H1 (cell line): ENCODE data around the gene B3GAT2. TPM values are rescaled to one million over a fixed set of nuclear protein-coding genes. Genes with fewer than 3 reads are reported as not detected.

ENCODE experiments used
- CTCF ChIA-PET: fragments of 300-600 bp; sonication (Branson Sonifier 250); formaldehyde crosslinking; loops from one replicate; lab custom pipeline; 2021; ENCODE audit not compliant: partially characterized antibody; lab: Charles Lee
- POLR2A ChIA-PET: fragments of 300-600 bp; sonication (Branson Sonifier 250); formaldehyde crosslinking; loops from one replicate; lab custom pipeline; 2021; ENCODE audit warnings: inconsistent platforms; ENCODE audit not compliant: partially characterized antibody; lab: Charles Lee
- DNase-seq, 2 experiments: peaks; one replicate each; pipeline versions ENCODE4 v3.0.0 to v3.0.0-alpha.2; 2010 to 2022; ENCODE audit warnings: low spot score in 2 of 2, low read depth in 1 of 2, mixed read lengths in 1 of 2
- FAIRE-seq: peaks from 2 replicates; lab custom pipeline; 2011; peaks lifted over from hg19 to GRCh38; lab: Jason Lieb, UNC
- H2AFZ ChIP-seq: 2 replicates; pipeline ENCODE4 v1.8.1; 2012; ENCODE audit warnings: low read length, inconsistent platforms
- H2AK5ac ChIP-seq: 2 replicates; pipeline ENCODE4 v1.6.1; 2013; ENCODE audit warnings: low read depth, low read length
- H2BK120ac ChIP-seq: replicated peaks from 2 replicates; pipeline ENCODE3; 2013; ENCODE audit warnings: low read depth, low read length, inconsistent platforms
- H2BK12ac ChIP-seq: 2 replicates; pipeline ENCODE4 v1.6.1; 2013; ENCODE audit warnings: low read depth, low read length
- H2BK15ac ChIP-seq: 2 replicates; pipeline ENCODE4 v1.6.1; 2013; ENCODE audit warnings: low read length
- H2BK20ac ChIP-seq: 2 replicates; pipeline ENCODE4 v1.6.1; 2013; ENCODE audit warnings: low read length
- H2BK5ac ChIP-seq: 2 replicates; pipeline ENCODE4 v1.6.1; 2013; ENCODE audit warnings: low read depth, low read length
- H3K14ac ChIP-seq: 2 replicates; pipeline ENCODE4 v1.6.1; 2013; ENCODE audit warnings: inconsistent platforms; ENCODE audit not compliant: insufficient read length
- H3K18ac ChIP-seq: 2 replicates; pipeline ENCODE4 v1.6.1; 2013; ENCODE audit warnings: low read length; ENCODE audit errors: extremely low read depth
- H3K23ac ChIP-seq: 2 replicates; pipeline ENCODE4 v1.6.1; 2013; ENCODE audit warnings: inconsistent platforms; ENCODE audit not compliant: insufficient read length
- H3K23me2 ChIP-seq: 2 replicates; pipeline ENCODE4 v1.6.1; 2013; ENCODE audit warnings: low read depth, low read length
- H3K27ac ChIP-seq: 2 replicates; pipeline ENCODE4 v1.6.1; 2011; ENCODE audit warnings: low read depth, low read length, inconsistent platforms
- H3K27me3 ChIP-seq, 4 experiments: replicated peaks in 1 of 4; 1 replicate in 1 of 4; 2 replicates in 3 of 4; pipeline versions ENCODE4 v1.6.1 to v1.8.1; 2011 to 2013; ENCODE audit warnings: low read length in 3 of 4, mild to moderate bottlenecking in 3 of 4, inconsistent platforms in 2 of 4, mixed read lengths in 2 of 4, moderate library complexity in 1 of 4; ENCODE audit not compliant: control insufficient read depth in 3 of 4, insufficient read depth in 3 of 4; ENCODE audit errors: extremely low read depth in 1 of 4
- H3K36me3 ChIP-seq, 4 experiments: 2 replicates each; pipeline versions ENCODE4 v1.6.1 to v1.8.1; 2011 to 2013; ENCODE audit warnings: mild to moderate bottlenecking in 4 of 4, low read length in 3 of 4, moderate library complexity in 2 of 4, control low read depth in 1 of 4, inconsistent platforms in 1 of 4; ENCODE audit not compliant: insufficient read depth in 4 of 4, control insufficient read depth in 2 of 4
- H3K4ac ChIP-seq: replicated peaks from 2 replicates; pipeline ENCODE3; 2013; ENCODE audit warnings: low read length, low read depth, mixed read lengths, inconsistent platforms; ENCODE audit not compliant: insufficient read length
- H3K4me1 ChIP-seq, 4 experiments: replicated peaks in 1 of 4; 1 replicate in 1 of 4; 2 replicates in 3 of 4; pipeline versions ENCODE4 v1.6.1 to v1.8.1; 2011 to 2013; ENCODE audit warnings: low read length in 3 of 4, inconsistent platforms in 2 of 4, mixed read lengths in 1 of 4; ENCODE audit not compliant: insufficient read depth in 4 of 4, control insufficient read depth in 3 of 4
- H3K4me2 ChIP-seq, 2 experiments: 2 replicates each; pipeline versions ENCODE4 v1.6.1 to v1.8.1; 2011 to 2013; ENCODE audit warnings: low read depth in 2 of 2, low read length in 2 of 2, control low read depth in 1 of 2, inconsistent platforms in 1 of 2, mild to moderate bottlenecking in 1 of 2; ENCODE audit not compliant: insufficient read depth in 1 of 2
- H3K4me3 ChIP-seq, 4 experiments: fragments of 200-600, 300-600 bp in 1 of 4; sonication (generic), shearing (Covaris generic), sonication (Bioruptor Twin) in 1 of 4; 2 replicates each; pipeline versions ENCODE4 v1.5.1 to v1.8.1; 2011 to 2016; ENCODE audit warnings: low read length in 4 of 4, low read depth in 3 of 4, control low read depth in 2 of 4, inconsistent platforms in 2 of 4, mild to moderate bottlenecking in 2 of 4, mixed read lengths in 1 of 4, moderate library complexity in 1 of 4; ENCODE audit not compliant: insufficient read depth in 2 of 4; ENCODE audit errors: extremely low read depth in 1 of 4
- H3K56ac ChIP-seq: replicated peaks from 2 replicates; pipeline ENCODE3; 2013; ENCODE audit warnings: low read depth, mild to moderate bottlenecking, mixed read lengths, low read length, inconsistent platforms; ENCODE audit not compliant: insufficient read length
- H3K79me1 ChIP-seq: 2 replicates; pipeline ENCODE4 v1.6.1; 2013; ENCODE audit warnings: low read depth, low read length, control low read depth
- H3K79me2 ChIP-seq, 2 experiments: 2 replicates each; pipeline versions ENCODE4 v1.6.1 to v1.8.1; 2012 to 2013; ENCODE audit warnings: low read length in 2 of 2, mild to moderate bottlenecking in 2 of 2, inconsistent platforms in 1 of 2; ENCODE audit not compliant: insufficient read depth in 2 of 2, control insufficient read depth in 1 of 2
- H3K9ac ChIP-seq, 4 experiments: replicated peaks in 1 of 4; 1 replicate in 1 of 4; 2 replicates in 3 of 4; pipeline versions ENCODE4 v1.6.1 to v1.8.1; 2011 to 2013; ENCODE audit warnings: low read depth in 3 of 4, low read length in 3 of 4, control low read depth in 2 of 4, mild to moderate bottlenecking in 2 of 4, moderate library complexity in 2 of 4, inconsistent platforms in 1 of 4; ENCODE audit errors: extremely low read depth in 1 of 4
- H3K9me3 ChIP-seq, 2 experiments: 2 replicates each; pipeline versions ENCODE4 v1.6.1 to v1.8.1; 2012 to 2013; ENCODE audit warnings: mild to moderate bottlenecking in 2 of 2, moderate library complexity in 2 of 2, control low read depth in 1 of 2, inconsistent platforms in 1 of 2, low read depth in 1 of 2, low read length in 1 of 2, mixed read lengths in 1 of 2; ENCODE audit not compliant: insufficient read depth in 2 of 2
- H4K20me1 ChIP-seq, 2 experiments: replicated peaks in 1 of 2; 2 replicates each; pipeline versions ENCODE3 to v1.8.1; 2011 to 2013; ENCODE audit warnings: inconsistent platforms in 2 of 2, low read length in 2 of 2, mild to moderate bottlenecking in 1 of 2; ENCODE audit not compliant: insufficient read depth in 2 of 2, control insufficient read depth in 1 of 2
- H4K5ac ChIP-seq: 2 replicates; pipeline ENCODE4 v1.6.1; 2013; ENCODE audit warnings: low read length, low read depth, mixed read lengths, inconsistent platforms; ENCODE audit not compliant: insufficient read length
- H4K8ac ChIP-seq: 2 replicates; pipeline ENCODE4 v1.8.0; 2013; ENCODE audit warnings: mild to moderate bottlenecking, moderate library complexity, low read length, inconsistent platforms; ENCODE audit not compliant: insufficient read depth; ENCODE audit errors: extremely low read depth
- H4K91ac ChIP-seq: replicated peaks from 2 replicates; pipeline ENCODE3; 2013; ENCODE audit warnings: low read length, mixed read lengths, inconsistent platforms; ENCODE audit not compliant: insufficient read length
- BACH1 ChIP-seq: IDR thresholded peaks from 2 replicates; pipeline ENCODE4 v1.6.1; 2012; ENCODE audit warnings: low read length, improper control_type of control experiment
- BRCA1 ChIP-seq: IDR thresholded peaks from 2 replicates; pipeline ENCODE4 v1.6.1; 2012; ENCODE audit warnings: low read depth, low read length, improper control_type of control experiment
- CBX5 ChIP-seq: fragments of 300-800, 300-1000 bp; sonication (generic); IDR thresholded peaks from 2 replicates; pipeline ENCODE4 v1.7.1; 2016; ENCODE audit warnings: antibody characterized with exemption, low read length, low read depth
- EZH2 ChIP-seq: fragments of 200-600 bp; sonication (generic); IDR thresholded peaks from 2 replicates; pipeline ENCODE4 v1.7.1; 2012; ENCODE audit warnings: low read depth, mild to moderate bottlenecking, moderate library complexity, low read length, inconsistent platforms; ENCODE audit not compliant: severe bottlenecking
- HDAC6 ChIP-seq: IDR thresholded peaks from one replicate; pipeline ENCODE4 v1.7.1; 2012; ENCODE audit warnings: low read depth, mild to moderate bottlenecking, inconsistent platforms, low read length, moderate library complexity
- JUN ChIP-seq: IDR thresholded peaks from 2 replicates; pipeline ENCODE4 v1.6.1; 2011; ENCODE audit warnings: low read depth, mild to moderate bottlenecking, improper control_type of control experiment, low read length
- NANOG ChIP-seq: IDR thresholded peaks from 2 replicates; pipeline ENCODE4 v1.6.1; 2011; ENCODE audit warnings: low read length, low read depth, mild to moderate bottlenecking, inconsistent platforms; ENCODE audit not compliant: insufficient read depth, poor library complexity, severe bottlenecking
- NRF1 ChIP-seq: IDR thresholded peaks from 2 replicates; pipeline ENCODE4 v1.6.1; 2011; ENCODE audit warnings: mild to moderate bottlenecking, low read depth, low read length, improper control_type of control experiment
- RAD21 ChIP-seq, 2 experiments: IDR thresholded peaks in 1 of 2; conservative IDR thresholded peaks in 1 of 2; 2 replicates each; pipeline ENCODE4 v1.6.1; 2011; ENCODE audit warnings: low read depth in 2 of 2, low read length in 2 of 2, improper control_type of control experiment in 1 of 2, inconsistent platforms in 1 of 2, mild to moderate bottlenecking in 1 of 2, moderate library complexity in 1 of 2
- TAF7 ChIP-seq: optimal IDR thresholded peaks from 2 replicates; pipeline ENCODE3; 2011; ENCODE audit warnings: low read depth, mild to moderate bottlenecking, inconsistent platforms, low read length, moderate library complexity, borderline replicate concordance
- YY1 ChIP-seq: IDR thresholded peaks from 2 replicates; pipeline ENCODE4 v1.6.1; 2011; ENCODE audit warnings: low read depth, mild to moderate bottlenecking, low read length
- WGBS, 2 experiments: shearing (Covaris generic) in 1 of 2; methylation state at CpG; one replicate each; pipeline versions ENCODE4 v1.1.6 to v1.1.7; 2013 to 2015; ENCODE audit warnings: low lambda C conversion rate in 2 of 2, mixed read lengths in 2 of 2, inconsistent platforms in 1 of 2, low coverage in 1 of 2, missing lambda C conversion rate in 1 of 2; ENCODE audit not compliant: insufficient replicate concordance in 2 of 2, insufficient coverage in 1 of 2, insufficient read length in 1 of 2; ENCODE audit errors: extremely low coverage in 1 of 2, missing lambda C conversion rate in 1 of 2; 5-methylcytosine and 5-hydroxymethylcytosine counted together
- polyA plus RNA-seq, 7 experiments: library from polyadenylated mRNA; depleted of rRNA in 3 of 7; stranded (reverse) in 5 of 7; unstranded in 2 of 7; fragments of >200 nt in 5 of 7; fragments of 200-250 nt in 2 of 7; gene quantifications; 1 replicate in 5 of 7; 2 replicates in 1 of 7; 4 replicates in 1 of 7; pipeline versions ENCODE4 v1.2.1 to v1.2.3, GENCODE V29; 2011 to 2013; ENCODE audit warnings: missing spikeins in 2 of 7, mixed read lengths in 2 of 7
- total RNA-seq: library from RNA; stranded (reverse); fragmentation: NEBNext Ultra II Directional; extraction: Animal tissue kit (Norgen Biotek cat#: 25700); gene quantifications from 2 replicates; pipeline ENCODE4 v1.2.1, GENCODE V29; 2021
- TF ChIP-seq, protein P1 (sequence below): IDR thresholded peaks from 2 replicates; pipeline ENCODE4 v1.6.1; 2012; ENCODE audit warnings: inconsistent platforms

The B3GAT2 gene
- total and polyA plus RNA-seq, 2 of the 8 experiments (the other 6 are each of a cell fraction or from before 2014, with no cell fraction given): 0.83 to 1.9 TPM

DNA sequence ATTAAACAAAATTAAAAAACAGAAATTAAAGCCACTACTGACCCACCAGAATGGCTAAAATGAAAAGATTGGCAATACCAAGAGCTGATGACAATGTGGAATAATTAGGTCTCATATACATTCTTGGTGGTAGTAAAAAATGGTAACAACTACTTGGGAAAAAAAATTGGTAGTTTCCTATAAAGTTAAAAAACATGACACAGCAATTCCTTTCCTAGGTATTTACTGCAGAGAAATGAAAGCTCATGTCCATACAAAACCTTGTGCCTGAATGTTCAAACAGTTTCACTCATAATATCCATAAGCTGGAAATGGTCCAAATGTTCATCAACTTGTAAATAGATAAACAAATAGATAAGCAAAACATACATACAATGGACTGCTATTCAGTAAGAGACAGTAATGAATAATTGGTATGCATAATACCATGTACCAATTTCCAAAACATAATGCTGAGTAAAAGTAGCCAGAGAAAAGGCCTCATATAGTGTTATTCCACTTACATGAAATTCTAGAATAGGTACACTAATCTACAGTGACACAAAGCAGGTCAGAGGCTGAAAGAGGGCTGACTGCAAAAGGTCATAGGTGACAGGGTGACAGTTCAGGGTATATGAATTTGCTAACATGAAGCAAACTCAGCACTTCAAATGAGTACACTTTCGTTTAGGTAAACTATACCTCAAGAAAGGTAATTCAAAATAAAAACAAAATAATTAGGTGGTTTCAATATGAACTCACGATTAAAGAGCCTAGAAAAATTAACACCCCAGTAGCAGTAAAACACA lies 53.0 kb downstream of the B3GAT2 start:
- DNase-seq (no peak), FAIRE-seq (no peak)
- Histone ChIP-seq H3K4me3 (no peak overlapping the region), H3K9ac (no peak overlapping the region), H3K79me2 (no peaks in the 10 kb centered on the region), H3K4me2 (no peak overlapping the region), H2BK12ac (no peak overlapping the region), H3K23ac (no peak overlapping the region), H2BK15ac (no peak overlapping the region), H3K9me3 (no peaks in the 10 kb centered on the region), H3K36me3 (no peaks in the 10 kb centered on the region), H2BK120ac (no peak overlapping the region), H2BK20ac (no peak overlapping the region), H3K56ac (no peak overlapping the region), H3K4ac (no peak overlapping the region), H3K4me1 (peaks cover 0 to 3% (median 0%) of the 10 kb centered on the region in 4 experiments; a peak in 1 of 7 replicates), H4K5ac (no peak overlapping the region), H4K91ac (no peak overlapping the region), H2AK5ac (no peak overlapping the region), H3K18ac (no peak overlapping the region), H2BK5ac (no peak overlapping the region), H3K79me1 (no peaks in the 10 kb centered on the region; the same call in 1 of the 2 replicates), H4K8ac (no peak overlapping the region), H3K23me2 (no peaks in the 10 kb centered on the region), H3K27ac (no peak overlapping the region), H3K27me3 (no peaks in the 10 kb centered on the region), H2AFZ (no peak overlapping the region), H3K14ac (no peak overlapping the region), H4K20me1 (no peaks in the 10 kb centered on the region)
- POLR2A ChIA-PET: interaction anchor here (0.9 kb wide), 1 partner anchor 11 kb away, joined by 4 read pairs; no protein-coding TSS in a partner anchor
- 66% methylated on average over 2 of the region's 2 CpGs; no CpG with 5 or more reads in 1 of the 2 experiments for WGBS, 2 experiments
- CTCF ChIA-PET: interaction anchor here (0.9 to 1.2 kb wide), 3 partner anchors 16 to 44 kb away, joined by 3 to 4 read pairs (median 3); no protein-coding TSS in a partner anchor
- TF ChIP-seq JUN (no peak), NANOG (no peak), TAF7 (no peak), CBX5 (no peak), HDAC6 (no peak), EZH2 (no peak), YY1 (no peak), NRF1 (no peak), BRCA1 (no peak), BACH1 (no peak), RAD21 (IDR thresholded peaks at IDR 0.05 in 1 of 2, conservative IDR thresholded peaks at IDR 0.05 in 1 of 2; ENCODE audit: low read depth in 2 of 2, low read length in 2 of 2) (no peak)
- TF ChIP-seq, protein P1, sequence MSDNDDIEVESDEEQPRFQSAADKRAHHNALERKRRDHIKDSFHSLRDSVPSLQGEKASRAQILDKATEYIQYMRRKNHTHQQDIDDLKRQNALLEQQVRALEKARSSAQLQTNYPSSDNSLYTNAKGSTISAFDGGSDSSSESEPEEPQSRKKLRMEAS: no peak
